ENCODE results near the gene FRMD8. TPM values are rescaled to one million over a fixed set of nuclear protein-coding genes. Genes with fewer than 3 reads are reported as not detected.

FRMD8 gene
- polyA plus RNA-seq, 1 donor (not counting 4 experiments of a cell fraction or from before 2014, with no cell fraction given) = 24.1 TPM

DNA sequence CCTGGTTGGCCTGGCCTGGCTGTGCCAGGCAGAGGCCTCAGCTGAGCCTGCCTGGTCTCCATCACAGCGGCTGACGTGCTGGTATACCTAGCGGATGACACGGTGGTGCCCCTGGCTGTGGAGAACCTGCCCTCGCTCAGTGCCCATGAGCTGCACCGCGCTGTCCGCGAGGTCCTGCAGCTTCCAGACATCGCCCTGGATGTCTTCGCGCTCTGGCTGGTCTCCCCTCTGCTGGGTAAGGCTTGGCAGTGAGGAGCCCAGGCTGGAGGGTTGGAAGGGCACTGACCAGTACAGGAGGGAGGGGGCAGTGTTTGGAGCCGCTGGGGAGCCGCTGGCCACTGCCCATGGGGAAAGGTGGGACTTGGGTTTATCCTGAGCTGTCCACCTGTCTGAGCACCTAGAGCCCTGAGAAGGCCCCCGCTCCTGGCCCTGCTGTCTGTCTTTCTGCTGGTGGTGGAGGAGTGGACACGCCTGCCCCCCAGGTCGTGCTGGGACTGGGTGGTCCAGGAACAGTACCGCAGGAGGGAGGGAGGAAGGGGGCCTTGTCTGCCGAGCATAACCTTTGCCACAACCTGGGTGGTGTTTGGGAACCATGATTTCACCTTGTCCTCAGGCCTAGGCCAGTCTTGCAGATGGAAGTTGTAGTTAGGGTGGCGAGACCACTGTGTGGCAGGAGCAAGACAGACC is 3.0 kb downstream of the FRMD8 start:
- Histone ChIP-seq H3K27ac (ENCODE audit: control insufficient read depth, insufficient read depth, low read length) (no peak overlapping the region), H3K36me3 (ENCODE audit: control insufficient read depth in 2 of 2, extremely low read depth in 1 of 2, insufficient read depth in 2 of 2, low read length in 2 of 2) (peaks cover 23 to 27% of the 10 kb centered on the region in 2 experiments), H3K79me2 (ENCODE audit: control insufficient read depth, insufficient read depth, low read length) (peaks cover 54% of the 10 kb centered on the region), H2AFZ (ENCODE audit: control insufficient read depth, low read length) (no peak overlapping the region), H4K20me1 (ENCODE audit: control insufficient read depth, extremely low read depth, insufficient read depth, low read length) (peaks cover 2% of the 10 kb centered on the region), H3K4me1 (ENCODE audit: control insufficient read depth, extremely low read depth, insufficient read depth, low read length) (peaks cover 51% of the 10 kb centered on the region), H3K4me2 (ENCODE audit: control insufficient read depth, extremely low read depth, insufficient read depth, low read depth, low read length) (peak overlapping the region; percentile 92), H3K27me3 (ENCODE audit: control insufficient read depth, extremely low read depth, insufficient read depth, low read length) (no peaks in the 10 kb centered on the region), H3K4me3 (ENCODE audit: control insufficient read depth in 2 of 3, extremely low read depth in 1 of 3, insufficient read depth in 2 of 3, low read depth in 1 of 3, low read length in 3 of 3) (no peak overlapping the region), H3K9ac (ENCODE audit: control insufficient read depth, extremely low read depth, insufficient read depth, low read length) (no peak overlapping the region), H3K9me1 (ENCODE audit: control insufficient read depth, extremely low read depth, insufficient read depth, low read length) (peaks cover 3% of the 10 kb centered on the region), H3K9me3 (ENCODE audit: control insufficient read depth, low read depth, low read length) (no peaks in the 10 kb centered on the region)
- TF ChIP-seq, protein P1, sequence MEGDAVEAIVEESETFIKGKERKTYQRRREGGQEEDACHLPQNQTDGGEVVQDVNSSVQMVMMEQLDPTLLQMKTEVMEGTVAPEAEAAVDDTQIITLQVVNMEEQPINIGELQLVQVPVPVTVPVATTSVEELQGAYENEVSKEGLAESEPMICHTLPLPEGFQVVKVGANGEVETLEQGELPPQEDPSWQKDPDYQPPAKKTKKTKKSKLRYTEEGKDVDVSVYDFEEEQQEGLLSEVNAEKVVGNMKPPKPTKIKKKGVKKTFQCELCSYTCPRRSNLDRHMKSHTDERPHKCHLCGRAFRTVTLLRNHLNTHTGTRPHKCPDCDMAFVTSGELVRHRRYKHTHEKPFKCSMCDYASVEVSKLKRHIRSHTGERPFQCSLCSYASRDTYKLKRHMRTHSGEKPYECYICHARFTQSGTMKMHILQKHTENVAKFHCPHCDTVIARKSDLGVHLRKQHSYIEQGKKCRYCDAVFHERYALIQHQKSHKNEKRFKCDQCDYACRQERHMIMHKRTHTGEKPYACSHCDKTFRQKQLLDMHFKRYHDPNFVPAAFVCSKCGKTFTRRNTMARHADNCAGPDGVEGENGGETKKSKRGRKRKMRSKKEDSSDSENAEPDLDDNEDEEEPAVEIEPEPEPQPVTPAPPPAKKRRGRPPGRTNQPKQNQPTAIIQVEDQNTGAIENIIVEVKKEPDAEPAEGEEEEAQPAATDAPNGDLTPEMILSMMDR (optimal IDR thresholded peaks at IDR 0.05 in 1 of 3, IDR thresholded peaks at IDR 0.05 in 1 of 3, conservative IDR thresholded peaks at IDR 0.05 in 1 of 3; ENCODE audit: extremely low read depth in 1 of 3, insufficient read depth in 2 of 3, low read length in 3 of 3) = no peak
- no peak for TF ChIP-seq EZH2 (IDR thresholded peaks at IDR 0.05; ENCODE audit: low read length)
- DNase-seq (ENCODE audit: low read depth, low spot score) (no peak), FAIRE-seq (no peak)
- dilution Hi-C loops (cut with MboI; ENCODE audit: extremely low pct_ligation_motif_present, low sequenced_read_pairs) = no loop called here

DNA sequence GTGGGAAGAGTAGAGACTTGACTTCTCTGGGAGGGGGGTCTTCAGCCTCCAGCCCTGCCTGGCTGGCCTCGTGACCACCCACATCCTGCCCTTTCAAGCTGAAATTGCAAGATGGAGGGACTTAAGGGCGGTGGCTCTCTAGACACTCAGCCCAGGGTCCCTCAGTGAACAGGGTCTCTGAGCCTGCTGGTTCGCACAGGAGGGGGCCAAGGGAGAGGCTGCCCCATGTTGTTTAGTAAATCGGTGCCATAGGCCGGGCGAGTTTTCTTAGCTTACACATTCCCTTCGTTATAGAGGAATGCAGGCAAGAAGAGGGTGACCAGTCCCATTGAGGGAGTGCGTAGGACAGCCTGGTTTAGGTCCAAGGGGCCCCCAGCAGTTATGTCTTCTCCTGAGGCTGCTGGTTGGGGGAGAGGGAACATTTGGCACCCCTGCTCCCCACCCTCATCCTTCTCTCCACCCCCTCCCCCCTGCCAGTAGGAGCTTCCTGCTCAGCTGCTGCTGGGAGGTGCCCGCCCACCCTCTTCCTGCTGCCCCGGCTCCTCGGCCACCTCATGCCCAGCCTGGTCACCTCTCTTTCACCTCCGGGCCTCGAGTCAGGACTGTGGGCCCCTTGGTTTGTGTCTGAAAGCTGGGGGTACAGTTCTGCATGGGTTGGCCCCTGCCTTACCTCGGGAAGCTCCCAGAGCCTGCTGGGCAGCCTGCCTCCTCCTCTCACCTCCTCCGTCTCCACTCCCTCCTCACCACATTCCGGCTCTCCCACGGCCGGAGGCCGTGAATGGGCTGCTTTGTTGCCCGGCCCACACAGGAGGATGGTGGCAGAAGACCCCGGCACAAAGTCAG is 3.9 kb downstream of the FRMD8 start:
- Histone ChIP-seq H3K79me2 (ENCODE audit: control insufficient read depth, insufficient read depth, low read length) (peaks cover 54% of the 10 kb centered on the region), H3K27me3 (ENCODE audit: control insufficient read depth, extremely low read depth, insufficient read depth, low read length) (no peaks in the 10 kb centered on the region), H3K4me1 (ENCODE audit: control insufficient read depth, extremely low read depth, insufficient read depth, low read length) (peaks cover 46% of the 10 kb centered on the region), H2AFZ (ENCODE audit: control insufficient read depth, low read length) (no peak overlapping the region), H3K4me3 (ENCODE audit: control insufficient read depth in 2 of 3, extremely low read depth in 1 of 3, insufficient read depth in 2 of 3, low read depth in 1 of 3, low read length in 3 of 3) (peak overlapping the region; percentile 5 to 44 (median 27)), H3K9ac (ENCODE audit: control insufficient read depth, extremely low read depth, insufficient read depth, low read length) (peak overlapping the region; percentile 50), H3K9me1 (ENCODE audit: control insufficient read depth, extremely low read depth, insufficient read depth, low read length) (peaks cover 3% of the 10 kb centered on the region), H3K36me3 (ENCODE audit: control insufficient read depth in 2 of 2, extremely low read depth in 1 of 2, insufficient read depth in 2 of 2, low read length in 2 of 2) (peaks cover 23 to 28% of the 10 kb centered on the region in 2 experiments), H4K20me1 (ENCODE audit: control insufficient read depth, extremely low read depth, insufficient read depth, low read length) (peaks cover 2% of the 10 kb centered on the region), H3K27ac (ENCODE audit: control insufficient read depth, insufficient read depth, low read length) (peak overlapping the region; percentile 8), H3K9me3 (ENCODE audit: control insufficient read depth, low read depth, low read length) (no peaks in the 10 kb centered on the region), H3K4me2 (ENCODE audit: control insufficient read depth, extremely low read depth, insufficient read depth, low read depth, low read length) (peak overlapping the region; percentile 62)
- dilution Hi-C loops (cut with MboI; ENCODE audit: extremely low pct_ligation_motif_present, low sequenced_read_pairs) = no loop called here
- DNase-seq (ENCODE audit: low read depth, low spot score) (no peak), FAIRE-seq (no peak)
- no peak for TF ChIP-seq EZH2 (IDR thresholded peaks at IDR 0.05; ENCODE audit: low read length)
- TF ChIP-seq, protein P1 (optimal IDR thresholded peaks at IDR 0.05 in 1 of 3, IDR thresholded peaks at IDR 0.05 in 1 of 3, conservative IDR thresholded peaks at IDR 0.05 in 1 of 3; ENCODE audit: extremely low read depth in 1 of 3, insufficient read depth in 2 of 3, low read length in 3 of 3) = no peak
